Skin epidermis (tissue), 12 donors: Measurements from ENCODE around the gene STON1.
"Not testable (repeated sequence)": the region's sequence is repeated elsewhere in the genome, so short reads cannot be mapped to it uniquely, and the experiment has no call there.

Source experiments
- H3K27ac ChIP-seq, 21 experiments: fragments of 200-600 bp; sonication (generic) in 11 of 21; one replicate each; pipeline ENCODE4 v1.5.0; 2020; ENCODE audit warnings: mild to moderate bottlenecking in 3 of 21, inconsistent platforms in 2 of 21, moderate library complexity in 2 of 21
- H3K4me3 ChIP-seq, 7 experiments: fragments of 200-600 bp; sonication (generic) in 2 of 7; one replicate each; pipeline ENCODE4 v1.5.0; 2020; ENCODE audit warnings: inconsistent platforms in 2 of 7, mild to moderate bottlenecking in 2 of 7, moderate library complexity in 1 of 7

The STON1 gene

DNA sequence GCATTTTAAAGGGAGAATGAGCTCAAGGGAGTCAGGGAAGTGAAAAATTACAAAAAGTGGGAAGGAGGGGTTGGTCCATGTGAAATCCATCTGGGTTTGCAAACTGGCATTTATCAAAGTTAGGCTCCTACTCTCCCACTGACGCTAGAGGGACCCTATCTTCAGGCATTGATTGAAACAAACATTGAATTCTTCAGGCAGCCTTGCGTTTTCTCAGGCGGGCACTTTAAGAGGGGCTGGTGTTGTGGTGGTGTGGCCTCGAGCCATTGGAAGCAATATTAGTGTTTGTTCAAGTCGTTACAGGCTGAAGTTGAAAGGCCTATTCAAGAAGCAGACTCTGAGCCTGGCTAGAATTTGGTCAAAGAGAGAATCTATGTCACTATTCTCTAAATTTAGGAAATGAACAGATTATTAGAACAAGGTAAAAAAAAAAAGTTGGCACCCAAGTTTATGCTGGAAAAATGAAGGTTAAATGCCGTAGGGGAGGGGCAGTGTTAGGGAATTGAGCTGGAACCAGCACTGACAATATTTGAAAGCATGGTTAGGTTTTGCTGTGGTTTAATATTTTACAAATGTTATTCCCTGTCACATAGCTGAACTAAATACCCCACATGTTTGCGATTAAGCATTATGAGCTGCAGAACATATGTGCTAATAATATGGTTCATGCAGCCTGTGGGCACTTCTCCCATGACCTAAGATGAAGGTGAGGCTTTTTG is 36.8 kb downstream of the STON1 start:
- Histone ChIP-seq H3K27ac (peak overlapping the region in 10 of 21 experiments; percentile 6 to 83 (median 60)), H3K4me3 (no peak overlapping the region)

DNA sequence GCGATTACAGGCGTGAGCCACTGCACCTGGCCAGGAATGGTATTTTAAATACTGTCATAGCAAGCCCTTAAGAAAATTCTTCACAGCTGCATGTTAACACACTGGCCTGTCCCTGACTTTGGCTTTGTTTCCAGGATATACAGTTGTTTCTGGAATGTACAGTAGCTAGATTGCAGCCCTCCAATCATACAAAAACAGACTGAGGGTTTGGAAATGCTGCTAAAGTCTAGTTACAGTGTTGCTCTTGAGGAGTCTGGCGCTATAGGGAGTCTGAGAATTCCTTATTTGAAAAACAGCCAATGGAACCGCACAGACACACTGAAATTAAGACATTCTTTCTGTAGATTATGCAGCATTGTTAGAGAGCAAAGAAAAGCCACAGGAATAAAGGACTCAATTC is 37.7 kb downstream of the STON1 start:
- H3K4me3 ChIP-seq, result no peak overlapping the region
- H3K27ac ChIP-seq, result peak overlapping the region in 10 of 21 experiments; percentile 6 to 83 (median 62)

DNA sequence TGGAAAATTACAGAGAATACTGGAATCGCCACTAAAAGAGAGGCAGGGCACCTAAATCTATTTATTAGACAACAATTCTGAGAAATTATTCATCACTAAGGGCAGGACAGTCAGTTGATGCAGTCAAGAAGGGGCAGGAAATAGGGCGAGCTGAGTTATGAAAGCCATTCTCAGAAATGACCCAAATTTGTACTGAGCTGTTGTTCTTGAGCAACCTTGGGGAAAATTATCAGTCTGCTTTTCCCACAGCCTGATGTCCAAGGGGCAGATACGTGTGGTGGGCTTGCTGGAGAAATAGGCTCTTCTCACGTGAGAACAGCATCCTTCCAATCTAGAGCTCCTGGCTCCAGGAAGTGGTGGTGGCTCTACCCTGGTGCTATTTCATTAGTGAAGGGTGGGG is 38.6 kb downstream of the STON1 start:
- Histone ChIP-seq H3K27ac (peak overlapping the region in 8 of 21 experiments; percentile 14 to 83 (median 68)), H3K4me3 (no peak overlapping the region)

DNA sequence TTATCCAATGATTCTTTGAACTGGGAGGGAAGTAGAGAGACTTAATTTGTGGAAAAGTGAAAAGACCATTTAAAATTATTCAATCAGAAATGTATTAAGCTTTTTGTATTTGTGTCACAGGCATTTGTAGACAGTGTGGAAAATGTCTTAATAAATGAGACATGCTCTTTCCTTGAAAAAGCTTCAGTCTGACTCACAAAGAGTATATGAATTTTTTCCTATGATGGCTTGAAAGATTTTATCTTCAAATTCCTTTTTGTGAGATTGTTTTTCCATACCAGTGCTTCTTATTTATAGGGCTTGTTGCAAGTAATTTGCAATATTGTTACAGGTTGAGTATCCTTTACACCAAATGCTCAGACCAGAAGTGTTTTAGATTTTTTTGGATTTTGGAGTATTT is 39.5 kb downstream of the STON1 start:
- Histone ChIP-seq H3K27ac (peak overlapping the region in 6 of 21 experiments; percentile 2 to 80 (median 53)), H3K4me3 (no peak overlapping the region)

DNA sequence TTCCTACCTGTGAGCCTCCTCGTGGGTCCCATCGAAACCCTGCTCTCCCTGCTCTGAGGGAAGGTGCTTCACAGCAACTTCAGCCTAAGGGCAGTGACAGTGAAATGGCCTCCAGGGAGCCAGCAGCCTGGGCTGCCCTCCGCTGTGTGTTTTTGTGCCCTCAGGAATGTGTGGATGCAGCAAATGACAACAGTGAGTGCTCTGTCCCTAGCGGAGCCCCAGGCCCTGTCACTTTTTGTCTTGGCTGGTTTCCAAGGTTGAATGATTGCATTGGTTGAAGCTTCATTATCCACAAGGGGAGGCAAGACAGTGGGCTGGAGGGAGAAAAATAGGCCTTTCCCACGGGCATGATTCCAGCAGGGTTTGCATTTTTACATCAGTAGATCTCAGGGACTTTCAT is 42.9 kb downstream of the STON1 start:
- Histone ChIP-seq H3K4me3 (no peak overlapping the region), H3K27ac (peak overlapping the region in 1 of 21 experiments; percentile 17)

DNA sequence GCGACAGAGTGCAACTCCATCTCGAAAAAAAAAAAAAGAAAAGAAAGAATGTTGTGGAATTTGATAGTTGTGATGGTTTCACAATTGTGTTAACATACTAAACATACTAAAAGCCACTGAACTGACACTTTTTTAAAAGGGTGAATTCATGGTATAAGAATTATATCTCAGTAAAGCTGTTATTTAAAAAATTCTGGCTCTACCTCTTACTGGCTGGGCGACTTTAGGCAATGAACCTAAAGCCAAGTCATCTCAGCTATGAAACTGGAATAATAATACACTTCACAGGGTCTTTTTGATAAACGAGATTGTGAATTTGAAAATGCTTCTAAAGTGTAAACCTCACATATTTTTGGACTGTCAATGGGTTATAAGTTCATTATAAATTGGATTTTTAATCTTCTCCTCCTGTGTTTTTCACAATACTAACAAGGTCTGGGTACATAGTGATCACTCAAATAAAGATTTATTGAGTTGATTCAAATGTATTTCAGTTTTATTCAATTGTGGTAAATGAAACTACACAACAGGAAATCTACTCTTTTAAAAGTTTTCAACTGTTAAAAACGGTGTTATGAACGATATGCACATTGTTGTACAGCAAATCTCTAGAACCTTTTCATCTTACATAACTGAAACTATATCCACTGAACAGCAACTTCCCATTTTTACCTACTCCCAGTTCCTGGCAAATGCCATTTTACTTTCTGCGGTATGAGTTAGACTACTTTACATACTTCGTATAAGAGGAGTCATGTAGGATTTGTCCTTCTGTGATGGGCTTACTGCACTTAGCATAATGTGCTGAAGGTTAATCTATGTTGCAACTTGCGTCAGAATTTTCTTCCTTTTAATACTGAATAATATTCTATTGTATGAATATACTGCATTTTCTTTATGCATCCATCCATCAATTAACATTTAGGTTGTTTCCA is 44.7 kb downstream of the STON1 start:
- Histone ChIP-seq H3K27ac (no peak overlapping the region), H3K4me3 (no peak overlapping the region)

DNA sequence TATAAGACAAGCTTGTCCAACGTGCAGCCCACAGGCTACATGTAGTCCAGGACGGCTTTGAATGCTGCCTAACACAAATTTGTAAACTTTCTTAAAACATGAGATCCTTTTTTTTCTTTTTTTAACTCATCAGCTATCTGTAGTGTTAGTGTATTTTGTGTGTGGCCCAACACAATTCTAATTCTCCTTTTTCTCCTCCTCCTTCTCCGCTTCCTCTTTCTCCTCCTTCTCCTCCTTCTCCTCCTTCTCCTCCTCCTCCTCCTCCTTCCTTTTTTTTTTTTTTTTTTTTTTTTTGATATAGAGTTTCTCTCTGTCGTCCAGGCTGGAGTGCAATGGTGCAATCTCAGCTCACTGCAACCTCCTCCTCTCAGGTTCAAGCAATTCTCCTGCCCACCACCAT is 48.4 kb downstream of the STON1 start:
- Histone ChIP-seq H3K27ac (no peak overlapping the region), H3K4me3 (no peak overlapping the region)

DNA sequence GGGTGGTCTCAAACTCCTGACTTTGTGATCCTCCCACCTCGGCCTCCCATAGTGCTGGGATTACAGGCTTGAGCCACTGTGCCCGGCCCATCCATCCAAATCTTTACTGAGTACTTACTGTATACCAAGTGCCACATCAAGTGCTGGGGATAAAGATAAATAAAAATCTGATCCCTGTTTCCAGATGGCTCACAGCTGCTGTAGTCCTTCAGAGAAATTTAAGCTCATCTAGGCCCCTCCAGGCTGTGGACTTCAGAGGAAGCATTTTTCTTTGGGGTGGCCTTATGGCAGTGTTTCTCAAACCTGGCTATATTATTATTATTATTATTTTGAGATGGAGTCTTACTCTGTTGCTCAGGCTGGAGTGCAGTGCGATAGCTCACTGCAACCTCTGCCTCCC is 54.0 kb downstream of the STON1 start:
- no peak overlapping the region for H3K4me3 ChIP-seq

DNA sequence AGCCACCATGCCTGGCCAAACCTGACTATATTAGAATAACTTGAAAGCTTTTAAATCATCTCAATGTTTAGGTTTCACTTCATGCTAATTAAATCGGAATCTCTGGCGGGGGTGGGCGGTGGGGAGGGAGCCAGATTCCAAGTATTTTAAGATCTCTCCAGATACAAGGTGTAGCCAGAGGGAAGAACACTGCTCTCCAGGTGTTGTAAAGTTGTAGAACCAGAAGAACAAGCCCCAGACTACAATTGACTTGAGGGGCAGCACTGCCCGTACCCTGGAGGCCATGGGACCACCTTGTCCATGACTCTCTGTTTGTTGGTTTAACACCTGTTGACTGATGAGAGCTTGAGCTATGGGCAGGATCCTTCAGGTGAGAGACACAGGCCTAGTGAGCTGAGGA is 54.6 kb downstream of the STON1 start:
- no peak overlapping the region for H3K4me3 ChIP-seq
- no peak overlapping the region for H3K27ac ChIP-seq

More for the DNA sequence above, 54.0 kb downstream of the STON1 start:
- H3K27ac ChIP-seq, result no peak overlapping the region

DNA sequence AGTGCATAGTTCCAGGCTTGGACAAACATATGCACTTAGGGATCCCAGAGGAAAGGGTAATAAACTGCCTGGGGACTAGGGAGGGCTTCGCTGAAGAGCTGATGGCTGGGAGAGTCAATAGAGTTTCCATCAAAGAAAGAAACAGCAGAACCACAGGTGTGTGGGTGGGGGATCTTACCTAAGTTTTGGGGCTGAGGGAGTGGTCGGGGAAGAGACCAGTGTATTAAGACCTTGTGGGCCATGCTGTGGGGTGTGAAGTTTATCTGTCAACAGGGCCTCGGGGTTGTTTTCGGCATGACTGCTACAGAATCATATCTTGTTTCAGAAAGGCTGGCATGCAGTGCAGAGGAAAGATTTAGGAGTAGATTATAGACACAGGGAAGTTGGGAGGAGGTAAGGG is 56.5 kb downstream of the STON1 start:
- Histone ChIP-seq H3K4me3 (no peak overlapping the region), H3K27ac (no peak overlapping the region)

DNA sequence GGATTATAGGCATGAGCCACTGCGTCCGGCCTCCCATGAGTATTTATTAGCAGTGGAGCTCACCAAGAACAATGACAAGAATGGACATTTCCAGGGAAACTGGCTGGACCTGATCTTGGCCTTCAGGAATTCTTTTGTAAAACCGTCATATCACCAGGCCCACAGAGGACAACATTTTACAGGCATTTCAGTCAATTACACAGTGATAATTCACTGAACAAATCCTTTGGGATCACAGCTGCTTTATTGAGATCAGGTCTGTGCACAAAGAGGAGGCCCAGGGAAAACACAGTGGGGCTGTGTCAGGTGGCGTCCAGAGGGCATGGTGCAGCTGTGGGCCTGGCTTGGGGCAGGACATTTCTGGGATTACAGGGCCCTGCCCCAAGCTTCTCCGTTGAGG is 57.6 kb downstream of the STON1 start:
- H3K4me3 ChIP-seq, result no peak overlapping the region
- H3K27ac ChIP-seq, result no peak overlapping the region

DNA sequence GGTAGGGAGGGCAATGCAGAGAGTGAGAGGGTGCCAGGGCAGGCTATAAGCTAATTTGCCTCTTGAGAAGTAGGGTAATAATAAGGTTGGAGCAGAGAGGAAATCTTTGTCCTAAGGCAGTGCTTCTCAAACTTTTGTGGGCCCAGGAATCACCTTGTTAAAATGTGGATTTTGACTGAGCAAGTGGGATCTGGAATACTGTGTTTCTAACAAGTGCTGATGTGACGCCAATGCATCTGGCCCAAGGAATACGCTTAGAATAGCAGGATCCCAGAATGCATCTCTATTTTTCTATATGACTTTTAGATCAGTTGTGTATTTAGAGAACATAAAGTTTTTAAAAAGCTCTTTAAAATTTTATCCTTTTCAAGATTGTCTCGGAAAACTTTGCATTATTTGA is 58.0 kb downstream of the STON1 start:
- no peak overlapping the region for H3K27ac ChIP-seq
- no peak overlapping the region for H3K4me3 ChIP-seq

DNA sequence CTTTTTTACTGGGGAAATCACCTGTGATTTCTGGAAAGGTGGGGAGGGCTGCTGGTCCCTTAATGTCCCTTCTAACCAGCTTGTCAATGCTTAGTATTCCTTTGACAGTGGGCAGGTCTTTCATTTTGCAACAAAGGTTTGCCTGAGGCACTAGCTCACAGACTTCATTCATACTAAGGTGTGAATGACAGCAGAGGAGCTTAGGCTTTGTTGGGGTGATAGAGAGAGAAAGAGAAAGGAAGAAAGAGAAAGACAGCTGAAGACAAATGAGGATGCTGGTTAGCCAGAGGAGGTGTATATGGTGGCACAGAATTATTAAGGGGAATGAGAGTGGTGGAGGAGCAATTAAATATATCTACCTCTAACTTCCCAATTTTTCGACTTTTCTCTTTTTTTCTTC is 58.8 kb downstream of the STON1 start:
- Histone ChIP-seq H3K4me3 (no peak overlapping the region), H3K27ac (no peak overlapping the region)

DNA sequence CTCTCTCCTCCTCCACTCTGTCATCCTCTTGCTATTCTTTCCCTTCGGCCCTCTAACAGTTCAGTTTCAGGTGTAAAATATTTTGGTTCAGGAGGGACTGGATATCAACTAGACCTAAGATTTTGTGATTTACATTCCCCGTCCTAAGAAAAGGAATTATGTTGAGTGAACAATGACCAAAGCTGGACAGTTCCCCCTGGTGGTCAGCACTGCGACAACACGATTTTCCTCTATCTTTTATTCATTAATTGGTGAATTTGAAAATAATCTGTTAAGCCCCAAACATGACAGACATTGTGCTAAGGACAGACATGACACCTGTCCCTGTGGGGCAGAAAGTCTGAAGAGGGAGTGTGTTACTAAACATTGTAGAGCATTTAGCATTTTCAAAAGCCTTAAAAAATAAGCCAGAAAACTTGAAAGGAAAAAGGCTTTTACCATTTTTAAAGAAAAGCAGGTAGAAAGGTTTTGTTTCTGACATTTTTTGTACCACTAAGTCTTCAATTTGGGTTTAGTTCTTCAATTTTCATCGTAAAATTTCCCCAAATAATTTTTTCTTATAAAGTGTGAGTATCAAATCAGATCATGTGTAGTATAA is 59.3 kb downstream of the STON1 start:
- H3K4me3 ChIP-seq, result no peak overlapping the region
- H3K27ac ChIP-seq, result no peak overlapping the region

DNA sequence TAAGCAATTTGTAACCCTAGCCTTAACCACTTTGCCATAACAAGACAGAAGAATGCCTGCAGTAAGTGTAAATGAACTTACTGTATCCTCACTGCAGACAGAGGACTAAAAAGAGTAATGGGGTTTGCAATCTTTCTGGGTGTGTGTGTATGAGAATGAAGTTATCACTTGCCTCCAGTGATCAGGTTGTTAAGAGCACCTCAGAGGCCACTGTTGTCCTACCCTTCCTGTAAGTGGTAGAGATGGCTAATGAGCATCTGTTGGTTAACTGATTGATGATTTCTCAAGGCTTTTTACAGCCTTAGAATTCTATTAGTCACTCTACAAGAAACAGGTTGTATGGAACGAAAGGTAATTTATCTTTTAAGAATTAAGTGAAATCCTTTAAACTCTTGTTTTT is 60.1 kb downstream of the STON1 start:
- Histone ChIP-seq H3K4me3 (no peak overlapping the region), H3K27ac (no peak overlapping the region)

DNA sequence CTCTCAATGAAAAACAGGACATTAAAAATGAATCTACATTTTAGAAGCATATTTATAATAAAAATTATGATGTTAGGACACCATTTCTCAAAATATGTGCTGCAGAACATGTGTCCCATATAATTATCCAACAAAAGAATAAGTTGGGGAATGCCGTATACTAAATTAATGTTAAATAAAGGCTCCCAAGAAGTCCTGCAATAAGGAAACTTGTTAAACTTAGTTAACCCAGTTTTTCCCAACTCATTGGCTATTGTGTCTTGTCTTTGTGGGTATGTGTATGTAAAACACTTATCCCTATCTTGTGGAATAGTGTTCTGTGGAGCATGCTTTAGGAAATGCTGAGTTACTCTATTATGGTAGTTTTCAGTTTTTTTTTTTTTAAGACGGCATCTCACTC is 62.1 kb downstream of the STON1 start:
- Histone ChIP-seq H3K4me3 (no peak overlapping the region), H3K27ac (no peak overlapping the region)

DNA sequence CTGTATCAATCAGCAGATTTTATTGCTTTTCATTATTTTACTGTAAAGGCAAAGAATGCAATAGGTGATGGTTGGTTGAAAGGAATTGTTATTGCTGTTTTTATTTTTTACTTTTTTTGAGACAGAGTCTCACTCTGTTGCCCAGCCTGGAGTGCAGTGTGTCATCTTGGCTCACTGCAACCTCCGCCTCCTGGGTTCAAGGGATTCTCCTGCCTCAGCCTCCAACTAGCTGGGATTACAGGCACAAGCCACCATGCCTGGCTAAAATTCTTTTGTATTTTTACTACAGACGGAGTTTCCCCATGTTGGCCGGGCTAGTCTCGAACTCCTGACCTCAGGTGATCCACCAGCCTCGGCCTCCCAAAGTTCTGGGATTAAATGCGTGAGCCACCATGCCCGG is 66.8 kb downstream of the STON1 start:
- H3K4me3 ChIP-seq, H3K27ac ChIP-seq: not testable (repeated sequence)

DNA sequence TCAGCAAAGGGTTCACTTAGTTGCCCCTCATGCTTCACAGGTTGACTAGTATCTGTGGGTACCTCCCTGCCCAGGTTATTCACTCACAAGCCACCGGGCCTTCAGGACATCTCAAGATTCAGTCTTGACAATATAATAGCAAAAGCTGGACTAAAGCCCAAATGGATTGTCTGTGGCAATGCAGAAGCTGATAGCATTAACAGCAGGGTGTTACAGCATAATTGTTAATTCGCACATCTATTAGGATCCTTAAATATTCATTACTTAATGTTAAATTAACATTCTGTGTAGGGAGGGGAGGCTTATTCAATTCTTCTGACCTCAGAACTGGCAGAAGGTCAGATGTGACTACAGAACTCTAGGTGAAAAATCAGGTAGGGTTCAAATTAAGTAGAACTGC is 67.5 kb downstream of the STON1 start:
- H3K27ac ChIP-seq, result no peak overlapping the region
- no peak overlapping the region for H3K4me3 ChIP-seq

DNA sequence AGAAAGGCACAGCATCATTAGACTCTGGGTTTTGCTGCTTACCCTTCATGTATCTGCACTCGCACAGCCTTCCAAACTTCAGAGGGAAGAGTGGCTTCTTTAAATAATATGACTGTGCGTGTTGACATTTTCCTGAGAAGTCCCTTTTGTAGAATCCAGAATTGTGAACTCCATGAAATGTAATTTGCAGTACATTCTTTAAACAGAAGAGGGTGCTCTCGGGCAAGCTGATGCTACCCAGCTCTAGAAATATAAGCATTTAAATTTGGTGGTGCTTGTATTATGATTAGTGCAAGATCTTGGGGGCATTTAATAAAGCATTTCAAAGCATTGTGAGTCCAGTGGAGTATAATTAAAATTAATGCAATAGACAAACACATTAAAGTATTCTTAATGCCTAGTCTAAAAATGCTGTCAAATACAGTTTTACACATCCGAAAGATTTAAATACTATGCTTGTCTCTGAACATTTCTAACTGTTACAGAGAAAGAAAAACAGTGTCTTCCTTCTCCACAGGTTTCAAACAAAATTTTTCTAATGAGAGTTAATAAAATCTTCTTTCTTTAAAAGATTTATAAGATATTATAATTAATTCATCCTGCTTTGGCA is 70.4 kb downstream of the STON1 start:
- Histone ChIP-seq H3K27ac (no peak overlapping the region), H3K4me3 (no peak overlapping the region)

DNA sequence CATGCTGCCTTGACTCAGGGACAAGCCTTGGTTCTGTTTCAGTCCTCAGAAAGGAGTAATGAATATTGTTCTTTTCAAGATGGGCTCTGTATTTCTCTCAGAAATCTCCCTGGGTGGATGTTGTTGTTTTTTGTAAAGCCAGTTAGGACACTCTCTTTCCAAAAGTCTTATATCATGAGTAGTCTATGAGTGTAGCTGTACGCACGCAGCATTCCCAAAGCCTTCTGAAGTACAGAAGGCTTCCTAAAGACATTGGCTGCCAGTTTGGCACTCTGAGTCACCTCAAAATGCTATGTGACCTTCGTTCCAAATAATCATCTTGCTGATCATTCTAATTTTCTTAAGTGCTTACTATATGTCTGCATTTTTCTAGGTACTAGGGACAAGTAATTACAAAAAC is 71.0 kb downstream of the STON1 start:
- H3K4me3 ChIP-seq, result no peak overlapping the region
- H3K27ac ChIP-seq, result no peak overlapping the region
